ENCODE results near the gene COL5A1.
"Not testable (repeated sequence)": the region's sequence is repeated elsewhere in the genome, so short reads cannot be mapped to it uniquely, and the experiment has no call there.

The COL5A1 gene

DNA sequence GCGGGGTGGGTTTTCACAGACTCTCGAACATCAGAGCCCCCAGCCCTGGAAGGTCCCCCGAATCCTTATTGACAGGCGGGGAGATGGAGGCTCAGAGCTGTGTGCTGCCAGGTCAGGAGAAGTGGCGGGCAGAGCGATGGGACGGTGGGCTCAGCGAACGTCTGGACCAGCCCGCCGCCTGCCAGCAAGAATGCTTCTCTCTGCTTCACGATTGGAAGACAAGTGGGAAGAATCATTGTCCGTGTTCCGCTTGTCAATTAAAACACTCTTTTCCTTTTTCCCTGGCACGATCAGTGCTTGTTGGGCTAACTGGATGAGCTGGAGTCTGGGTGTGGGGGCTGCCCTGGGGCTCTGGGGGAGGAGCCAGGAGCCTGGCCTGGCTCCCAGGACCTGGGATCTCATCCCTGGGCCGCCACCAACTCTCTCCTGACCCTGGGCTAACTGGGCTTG lies 1.6 kb downstream of the COL5A1 start:
- WGBS (ENCODE audit: extremely low coverage, insufficient coverage, low lambda C conversion rate), result no CpG with 5 or more reads among the region's 16 CpGs
- Histone ChIP-seq H3K27ac (ENCODE audit: low read depth, low read length) (no peak overlapping the region), H2BK15ac (replicated peaks; ENCODE audit: low read depth) (no peak overlapping the region), H3K23ac (ENCODE audit: low read length) (no peak overlapping the region), H4K5ac (ENCODE audit: low read length) (no peak overlapping the region), H3K27me3 (ENCODE audit: insufficient read depth, low read length, poor library complexity) (no peaks in the 10 kb centered on the region), H3K4me1 (ENCODE audit: control insufficient read depth, low read depth, low read length) (peaks cover 15% of the 10 kb centered on the region), H3K79me2 (ENCODE audit: control insufficient read depth, insufficient read depth, low read length) (peaks cover 59% of the 10 kb centered on the region), H2AK5ac (ENCODE audit: low read length) (no peak overlapping the region), H3K4ac (ENCODE audit: low read depth, low read length) (no peak overlapping the region), H3K4me3 (ENCODE audit: low read length) (peak overlapping the region; percentile 53), H3K9ac (ENCODE audit: low read length) (peak overlapping the region; percentile 90), H3K79me1 (ENCODE audit: low read length) (peaks cover 24% of the 10 kb centered on the region), H3K18ac (ENCODE audit: low read length) (peak overlapping the region; percentile 15), H4K8ac (ENCODE audit: low read depth, low read length) (no peak overlapping the region), H2BK120ac (ENCODE audit: low read depth, low read length) (no peak overlapping the region), H3K4me2 (ENCODE audit: low read length) (peak overlapping the region; percentile 76), H3K36me3 (ENCODE audit: control insufficient read depth, insufficient read depth, low read length) (peaks cover 4% of the 10 kb centered on the region), H3K56ac (ENCODE audit: low read length) (peak overlapping the region; percentile 87), H2BK5ac (ENCODE audit: low read length) (no peak overlapping the region)
- no peak for DNase-seq

DNA sequence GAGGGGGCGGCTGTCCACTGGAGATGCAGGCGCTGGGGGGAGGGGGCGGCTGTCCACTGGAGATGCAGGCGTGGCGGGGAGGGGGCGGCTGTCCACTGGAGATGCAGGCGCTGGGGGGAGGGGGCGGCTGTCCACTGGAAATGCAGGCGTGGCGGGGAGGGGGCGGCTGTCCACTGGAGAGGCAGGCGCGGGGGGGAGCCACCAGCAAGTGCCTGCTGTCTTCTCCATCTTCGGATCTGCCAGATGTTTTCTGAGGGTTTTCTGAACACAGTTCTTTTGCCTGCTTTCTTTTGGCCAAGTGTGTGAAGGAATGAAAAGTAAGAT lies 2.8 kb downstream of the COL5A1 start:
- not testable (repeated sequence) for H3K4me3 ChIP-seq (ENCODE audit: low read length); H3K18ac ChIP-seq (ENCODE audit: low read length); H2BK120ac ChIP-seq (ENCODE audit: low read depth, low read length); H2AK5ac ChIP-seq (ENCODE audit: low read length); H3K27me3 ChIP-seq (ENCODE audit: insufficient read depth, low read length, poor library complexity); H2BK15ac ChIP-seq (replicated peaks; ENCODE audit: low read depth); H3K4ac ChIP-seq (ENCODE audit: low read depth, low read length); H2BK5ac ChIP-seq (ENCODE audit: low read length); H3K27ac ChIP-seq (ENCODE audit: low read depth, low read length); DNase-seq; H4K5ac ChIP-seq (ENCODE audit: low read length); H3K23ac ChIP-seq (ENCODE audit: low read length); H3K56ac ChIP-seq (ENCODE audit: low read length); H3K36me3 ChIP-seq (ENCODE audit: control insufficient read depth, insufficient read depth, low read length); H4K8ac ChIP-seq (ENCODE audit: low read depth, low read length)
- peaks cover 13% of the 10 kb centered on the region for H3K4me1 ChIP-seq (ENCODE audit: control insufficient read depth, low read depth, low read length)
- peak overlapping the region; percentile 52 for H3K4me2 ChIP-seq (ENCODE audit: low read length)
- H3K9ac ChIP-seq (ENCODE audit: low read length), result peak overlapping the region; percentile 35
- WGBS (ENCODE audit: extremely low coverage, insufficient coverage, low lambda C conversion rate), result no CpG with 5 or more reads among the region's 14 CpGs
- peaks cover 28% of the 10 kb centered on the region for H3K79me1 ChIP-seq (ENCODE audit: low read length)
- H3K79me2 ChIP-seq (ENCODE audit: control insufficient read depth, insufficient read depth, low read length), result peaks cover 70% of the 10 kb centered on the region

DNA sequence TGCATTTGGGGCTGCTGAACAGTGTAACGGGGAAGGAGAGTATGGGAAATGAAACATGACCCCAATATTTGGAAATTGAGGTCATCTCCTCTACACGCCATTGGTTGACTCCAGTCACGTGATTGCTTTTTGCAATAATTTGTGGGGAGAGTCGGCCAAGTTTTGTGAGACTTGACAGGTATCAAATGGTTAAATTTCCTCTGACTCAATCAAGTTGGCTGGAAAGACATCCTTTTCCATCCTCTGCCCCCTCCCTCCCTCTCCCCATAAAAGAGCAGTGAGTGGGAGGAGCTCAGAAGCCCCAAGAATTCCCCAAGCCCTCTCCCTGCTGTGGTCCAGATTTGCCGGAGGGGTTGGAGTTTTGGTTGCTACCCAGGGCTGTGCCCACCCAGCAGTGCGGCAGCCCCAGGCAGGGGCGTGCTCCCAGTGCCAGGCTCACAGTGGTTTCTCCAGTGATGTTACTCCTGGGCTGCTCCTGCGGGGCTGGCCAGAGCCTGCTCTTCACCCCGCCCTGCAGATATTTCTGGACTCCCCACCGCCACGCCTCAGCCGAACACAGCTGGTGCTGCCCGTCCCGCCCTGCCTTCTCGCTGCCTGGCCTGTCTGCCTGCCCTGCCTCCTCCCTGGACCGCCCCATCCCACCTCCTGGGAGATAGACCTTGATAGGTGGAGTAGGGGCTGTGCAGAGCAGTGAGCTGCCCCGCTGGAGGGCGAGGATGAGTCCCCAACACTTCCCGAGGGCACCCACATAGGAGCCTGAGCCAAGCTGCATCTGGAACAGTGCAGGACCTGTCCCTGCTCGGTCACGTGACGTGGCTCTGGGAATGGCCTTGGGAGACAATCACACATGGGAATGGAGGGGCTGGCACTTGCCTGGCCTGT lies 3.4 kb downstream of the COL5A1 start:
- Histone ChIP-seq H3K23ac (ENCODE audit: low read length) (peak overlapping the region; percentile 68), H3K9ac (ENCODE audit: low read length) (peak overlapping the region; percentile 35), H3K4ac (ENCODE audit: low read depth, low read length) (no peak overlapping the region), H3K18ac (ENCODE audit: low read length) (no peak overlapping the region), H2BK120ac (ENCODE audit: low read depth, low read length) (no peak overlapping the region), H4K5ac (ENCODE audit: low read length) (no peak overlapping the region), H3K4me1 (ENCODE audit: control insufficient read depth, low read depth, low read length) (peaks cover 8% of the 10 kb centered on the region), H3K4me3 (ENCODE audit: low read length) (no peak overlapping the region), H4K8ac (ENCODE audit: low read depth, low read length) (no peak overlapping the region), H3K36me3 (ENCODE audit: control insufficient read depth, insufficient read depth, low read length) (peaks cover 8% of the 10 kb centered on the region), H3K27ac (ENCODE audit: low read depth, low read length) (no peak overlapping the region), H3K27me3 (ENCODE audit: insufficient read depth, low read length, poor library complexity) (no peaks in the 10 kb centered on the region), H2BK5ac (ENCODE audit: low read length) (no peak overlapping the region), H3K79me1 (ENCODE audit: low read length) (peaks cover 28% of the 10 kb centered on the region), H3K79me2 (ENCODE audit: control insufficient read depth, insufficient read depth, low read length) (peaks cover 71% of the 10 kb centered on the region), H2AK5ac (ENCODE audit: low read length) (no peak overlapping the region), H2BK15ac (replicated peaks; ENCODE audit: low read depth) (no peak overlapping the region), H3K4me2 (ENCODE audit: low read length) (peak overlapping the region; percentile 52), H3K56ac (ENCODE audit: low read length) (peak overlapping the region; percentile 58)
- DNase-seq, result peak; percentile 51
- WGBS (ENCODE audit: extremely low coverage, insufficient coverage, low lambda C conversion rate), result no CpG with 5 or more reads among the region's 22 CpGs

DNA sequence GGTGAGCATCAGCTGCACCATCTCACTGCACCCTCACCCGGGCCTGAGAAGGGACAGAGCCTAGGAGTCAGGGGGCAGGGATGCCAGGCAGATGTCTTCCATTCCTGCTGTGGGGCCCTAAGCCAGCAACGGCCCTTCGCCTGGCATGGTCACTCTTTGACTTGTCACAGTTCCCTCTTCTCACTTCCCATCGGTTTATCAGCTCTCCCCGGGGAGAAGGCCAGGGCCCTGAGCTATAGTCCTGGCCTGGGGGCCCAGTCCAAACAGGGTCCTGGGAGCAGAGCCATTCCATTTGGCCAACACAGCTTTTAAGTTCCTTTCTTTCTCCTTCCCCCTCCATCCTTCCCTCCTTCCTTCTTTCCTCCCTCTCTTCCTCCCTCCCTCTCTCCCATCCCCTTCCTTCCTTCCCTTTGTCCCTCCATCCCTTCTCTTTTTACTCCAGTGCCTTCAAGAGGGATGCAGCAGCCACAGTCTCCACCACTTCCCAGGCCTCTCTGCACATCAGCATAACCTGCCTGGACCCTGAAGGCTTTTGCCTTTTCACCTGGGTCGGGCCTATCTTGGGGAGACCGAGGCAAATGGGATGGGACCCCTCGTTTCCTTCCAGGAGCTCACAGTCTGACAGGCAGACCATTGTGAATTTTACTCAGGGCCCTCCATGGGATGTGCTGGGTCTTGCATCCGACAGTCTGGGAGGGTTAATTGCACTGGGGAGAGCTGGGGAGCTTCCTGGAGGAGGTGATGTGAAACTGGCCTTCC lies 4.2 kb downstream of the COL5A1 start:
- Histone ChIP-seq H3K18ac (ENCODE audit: low read length) (no peak overlapping the region), H2BK5ac (ENCODE audit: low read length) (no peak overlapping the region), H2BK120ac (ENCODE audit: low read depth, low read length) (no peak overlapping the region), H3K27ac (ENCODE audit: low read depth, low read length) (no peak overlapping the region), H3K4ac (ENCODE audit: low read depth, low read length) (no peak overlapping the region), H3K4me2 (ENCODE audit: low read length) (no peak overlapping the region), H3K9ac (ENCODE audit: low read length) (no peak overlapping the region), H3K27me3 (ENCODE audit: insufficient read depth, low read length, poor library complexity) (no peaks in the 10 kb centered on the region), H3K4me3 (ENCODE audit: low read length) (no peak overlapping the region), H3K23ac (ENCODE audit: low read length) (peak overlapping the region; percentile 68), H3K4me1 (ENCODE audit: control insufficient read depth, low read depth, low read length) (peaks cover 6% of the 10 kb centered on the region), H4K8ac (ENCODE audit: low read depth, low read length) (no peak overlapping the region), H2AK5ac (ENCODE audit: low read length) (no peak overlapping the region), H3K79me1 (ENCODE audit: low read length) (peaks cover 34% of the 10 kb centered on the region), H3K79me2 (ENCODE audit: control insufficient read depth, insufficient read depth, low read length) (peaks cover 78% of the 10 kb centered on the region), H2BK15ac (replicated peaks; ENCODE audit: low read depth) (no peak overlapping the region), H3K56ac (ENCODE audit: low read length) (no peak overlapping the region), H4K5ac (ENCODE audit: low read length) (no peak overlapping the region), H3K36me3 (ENCODE audit: control insufficient read depth, insufficient read depth, low read length) (peaks cover 8% of the 10 kb centered on the region)
- no CpG with 5 or more reads among the region's 9 CpGs for WGBS (ENCODE audit: extremely low coverage, insufficient coverage, low lambda C conversion rate)
- no peak for DNase-seq

DNA sequence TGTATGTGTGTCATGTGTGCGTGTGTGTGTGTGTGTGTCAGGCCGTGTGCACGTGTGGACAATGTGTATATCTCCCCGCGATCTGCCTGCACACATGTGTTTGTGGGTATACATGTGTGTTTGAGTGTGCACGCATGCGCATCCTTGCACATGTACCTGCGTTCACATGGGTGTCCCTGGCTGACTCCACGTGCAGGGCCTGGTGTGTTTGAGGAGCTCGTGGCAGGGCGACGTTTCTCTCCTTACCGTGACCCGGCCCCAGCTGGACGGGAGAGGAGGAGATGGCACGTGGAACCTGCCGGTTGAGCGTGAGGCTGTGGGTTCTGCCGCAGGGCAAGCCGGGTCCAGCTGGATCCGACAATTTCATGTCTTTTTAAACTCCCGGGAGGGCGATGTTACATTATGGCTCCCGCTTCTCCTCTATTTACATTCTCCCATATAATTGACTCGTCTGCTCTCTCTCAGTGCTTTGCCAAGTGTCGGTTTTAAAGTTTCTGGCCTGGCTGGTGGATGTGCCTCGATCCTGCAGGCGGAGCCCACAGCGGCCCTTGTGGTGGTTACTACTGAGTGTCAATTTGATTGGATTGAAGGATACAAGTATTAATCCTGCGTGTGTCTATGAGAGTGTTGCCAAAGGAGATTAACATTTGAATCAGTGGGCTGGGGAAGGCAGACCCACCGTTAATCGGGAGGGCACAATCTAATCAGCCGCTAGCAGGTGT lies 5.9 kb downstream of the COL5A1 start:
- Histone ChIP-seq H3K27me3 (ENCODE audit: insufficient read depth, low read length, poor library complexity) (no peaks in the 10 kb centered on the region), H3K4me2 (ENCODE audit: low read length) (no peak overlapping the region), H3K4ac (ENCODE audit: low read depth, low read length) (no peak overlapping the region), H3K56ac (ENCODE audit: low read length) (peak overlapping the region; percentile 34), H3K9ac (ENCODE audit: low read length) (no peak overlapping the region), H3K79me2 (ENCODE audit: control insufficient read depth, insufficient read depth, low read length) (peaks cover 85% of the 10 kb centered on the region), H2BK5ac (ENCODE audit: low read length) (no peak overlapping the region), H3K4me1 (ENCODE audit: control insufficient read depth, low read depth, low read length) (peaks cover 4% of the 10 kb centered on the region), H3K18ac (ENCODE audit: low read length) (no peak overlapping the region), H3K79me1 (ENCODE audit: low read length) (peaks cover 47% of the 10 kb centered on the region), H4K8ac (ENCODE audit: low read depth, low read length) (no peak overlapping the region), H4K5ac (ENCODE audit: low read length) (no peak overlapping the region), H3K4me3 (ENCODE audit: low read length) (no peak overlapping the region), H3K36me3 (ENCODE audit: control insufficient read depth, insufficient read depth, low read length) (peaks cover 8% of the 10 kb centered on the region), H2AK5ac (ENCODE audit: low read length) (no peak overlapping the region), H3K27ac (ENCODE audit: low read depth, low read length) (no peak overlapping the region), H3K23ac (ENCODE audit: low read length) (peak overlapping the region; percentile 80), H2BK15ac (replicated peaks; ENCODE audit: low read depth) (no peak overlapping the region), H2BK120ac (ENCODE audit: low read depth, low read length) (no peak overlapping the region)
- DNase-seq, result no peak
- no CpG with 5 or more reads among the region's 33 CpGs for WGBS (ENCODE audit: extremely low coverage, insufficient coverage, low lambda C conversion rate)
